HG03457 (cell line): Measurements from ENCODE around the gene LCE1B.

Experiments
- ATAC-seq: cut with Tn5 transposase; IDR thresholded peaks from one replicate; pipeline ENCODE4 v1.9.1; 2021; ENCODE audit warnings: moderate number of reproducible peaks; ENCODE audit not compliant: unreplicated experiment

LCE1B gene

GRCh38 chr1:152811671-152812070 lies at the start of gene LCE1B:
TSS of gene LCE1B (plus strand) at chr1:152811971. CDS start at chr1:152812447, 476 bp downstream.
- ATAC-seq: no peak

DNA sequence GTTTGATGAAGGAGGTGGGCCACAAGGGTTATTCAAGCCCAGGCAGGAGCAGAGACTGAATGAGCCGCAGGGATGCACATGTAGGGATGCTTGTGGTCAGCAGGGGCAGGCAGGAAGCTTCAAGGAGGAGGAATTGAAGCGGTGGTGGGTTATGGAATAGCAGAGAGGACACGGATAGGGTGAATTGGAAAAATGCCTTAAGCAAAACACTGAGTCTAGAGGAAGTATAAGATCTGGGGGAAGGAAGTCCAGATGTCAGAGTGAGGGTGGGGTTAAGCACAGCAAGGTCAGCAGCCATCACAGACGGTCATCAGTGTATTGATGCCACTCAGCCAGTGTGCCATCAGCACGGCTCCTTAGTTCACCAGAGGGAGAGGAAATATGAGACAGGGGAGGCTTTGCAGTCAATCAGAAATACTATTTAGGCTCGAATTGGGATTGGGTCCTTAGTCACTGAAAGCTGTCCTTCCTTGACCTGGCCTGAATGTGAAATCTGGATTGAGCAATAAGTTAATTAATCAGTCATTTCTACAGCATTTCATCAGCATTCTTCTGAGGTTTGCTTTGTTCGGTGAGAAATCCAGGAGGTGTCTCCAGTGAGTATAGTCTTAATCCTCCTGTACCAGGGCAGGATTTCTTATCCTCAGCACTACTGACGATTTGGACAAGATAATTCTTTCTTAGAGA lies 42.8 kb upstream of the LCE1B start:
- no peak for ATAC-seq

GRCh38 chr1:152770411-152770810 lies 41.4 kb upstream of the LCE1B start:
- no peak for ATAC-seq

DNA sequence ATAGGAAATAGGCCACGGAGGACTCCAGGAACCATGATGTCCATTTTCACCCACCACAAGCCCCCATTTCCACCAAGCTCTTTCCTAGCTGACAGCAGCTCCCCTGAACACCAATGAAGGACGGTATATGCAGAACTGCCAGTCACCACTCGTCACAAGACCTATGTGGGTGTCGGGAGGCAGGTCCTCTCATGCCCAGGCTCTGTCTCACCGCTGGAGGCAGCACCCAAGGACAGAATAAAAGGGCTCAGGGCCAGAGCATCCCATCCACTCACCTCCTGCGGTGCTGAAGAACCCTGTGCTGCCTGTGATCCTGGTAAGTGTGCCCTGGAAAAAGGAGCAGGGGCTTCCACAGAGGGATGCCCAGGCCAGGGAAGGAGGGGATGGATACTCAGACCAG lies 36.9 kb upstream of the LCE1B start, which contains the start of gene LCE1F:
Gene LCE1F (plus strand): TSS at position 266 of the 400 bp plus-strand sequence. CDS start 1,232 bp downstream, outside the sequence.
- ATAC-seq: no peak

GRCh38 chr1:152776361-152776760 lies 35.4 kb upstream of the LCE1B start:
- no peak for ATAC-seq

GRCh38 chr1:152777510-152778137 lies 34.1 kb upstream of the LCE1B start:
- no peak for ATAC-seq

- ATAC-seq: no peak
These were observed 28.7 kb upstream of the LCE1B start for GRCh38 chr1:152783095-152783494.

GRCh38 chr1:152786077-152786476 lies 25.7 kb upstream of the LCE1B start, which contains the start of gene LCE1E:
TSS of gene LCE1E (plus strand) at chr1:152786257. CDS start at chr1:152787300, 1,043 bp downstream.
- ATAC-seq: no peak

- no peak for ATAC-seq
These were observed 16.1 kb upstream of the LCE1B start for GRCh38 chr1:152795686-152796085.

DNA sequence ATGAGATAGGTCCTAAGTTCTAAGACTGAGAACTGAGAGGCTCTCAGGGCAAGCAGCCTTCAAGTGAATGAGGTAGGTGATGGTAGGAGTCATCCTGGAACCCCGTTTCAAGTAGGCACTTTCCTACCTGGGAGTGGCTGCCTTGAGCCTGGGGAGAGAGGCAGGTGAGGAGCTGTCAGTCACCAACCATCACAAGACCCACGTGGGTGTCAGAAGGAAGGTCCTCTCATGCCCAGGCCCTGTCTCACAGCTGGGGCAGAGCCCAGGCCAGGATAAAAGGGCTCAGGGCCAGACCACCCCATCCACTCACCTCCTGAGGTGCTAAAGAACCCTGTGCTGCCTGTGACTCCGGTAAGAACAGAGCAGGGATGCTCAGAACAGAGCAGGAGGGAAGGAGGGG lies 15.3 kb upstream of the LCE1B start, which contains the start of gene LCE1D:
Gene LCE1D (plus strand): TSS at position 301 of the 400 bp plus-strand sequence. CDS start 1,074 bp downstream, outside the sequence.
- ATAC-seq: no peak

- no peak for ATAC-seq
These were observed 10.4 kb upstream of the LCE1B start for GRCh38 chr1:152801333-152801732.

GRCh38 chr1:152806576-152806975 lies 5.2 kb upstream of the LCE1B start, which contains the start of gene LCE1C:
TSS of gene LCE1C (minus strand) at chr1:152806651. CDS start at chr1:152805478, 1,173 bp downstream.
- ATAC-seq: no peak

DNA sequence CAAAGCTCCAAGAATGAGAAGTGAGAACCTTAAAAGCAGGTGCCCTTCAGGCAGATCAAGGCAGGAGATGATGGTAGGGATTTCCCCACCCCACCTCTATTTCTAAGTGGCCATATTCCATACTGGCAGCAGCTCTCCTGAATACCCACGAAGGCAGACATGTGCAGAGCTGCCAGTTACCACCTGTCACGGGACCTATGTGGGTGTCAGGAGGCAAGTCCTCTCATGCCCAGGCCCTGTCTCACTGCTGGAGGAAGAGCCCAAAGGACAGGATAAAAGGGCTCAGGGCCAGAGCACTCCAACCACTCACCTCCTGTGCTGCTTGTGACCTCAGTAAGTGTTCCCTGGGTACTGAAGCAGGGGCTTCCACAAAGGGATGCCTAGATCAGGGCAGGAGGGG lies 721 bp upstream of the LCE1B start:
- no peak for ATAC-seq

- ATAC-seq: no peak
These were observed 5.5 kb downstream of the LCE1B start for GRCh38 chr1:152817309-152817708.

GRCh38 chr1:152823294-152823693 lies 11.5 kb downstream of the LCE1B start:
- no peak for ATAC-seq

DNA sequence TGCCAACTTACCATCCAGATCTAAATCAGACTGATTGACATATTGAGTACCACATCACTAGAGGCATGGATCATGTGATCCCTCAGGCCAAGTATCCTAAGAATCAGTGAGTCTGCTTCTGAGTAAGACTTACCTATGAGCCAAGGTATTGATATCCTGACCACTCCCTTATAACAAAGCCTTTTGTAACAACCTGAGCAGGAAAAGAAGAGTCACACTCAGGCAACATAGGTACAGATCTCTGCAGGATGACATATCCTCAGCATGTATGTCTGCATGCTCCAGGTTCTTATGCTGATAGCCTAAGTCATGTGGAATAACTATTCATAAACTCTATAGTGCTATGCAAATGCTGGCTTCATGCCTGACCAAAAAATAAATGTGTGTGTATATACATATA lies 13.2 kb downstream of the LCE1B start:
- ATAC-seq: no peak

GRCh38 chr1:152827173-152827572 lies 15.4 kb downstream of the LCE1B start, which contains the start of gene LCE1A:
TSS of gene LCE1A (plus strand) at chr1:152827473. CDS start at chr1:152827473, 0 bp downstream.
- ATAC-seq: no peak

DNA sequence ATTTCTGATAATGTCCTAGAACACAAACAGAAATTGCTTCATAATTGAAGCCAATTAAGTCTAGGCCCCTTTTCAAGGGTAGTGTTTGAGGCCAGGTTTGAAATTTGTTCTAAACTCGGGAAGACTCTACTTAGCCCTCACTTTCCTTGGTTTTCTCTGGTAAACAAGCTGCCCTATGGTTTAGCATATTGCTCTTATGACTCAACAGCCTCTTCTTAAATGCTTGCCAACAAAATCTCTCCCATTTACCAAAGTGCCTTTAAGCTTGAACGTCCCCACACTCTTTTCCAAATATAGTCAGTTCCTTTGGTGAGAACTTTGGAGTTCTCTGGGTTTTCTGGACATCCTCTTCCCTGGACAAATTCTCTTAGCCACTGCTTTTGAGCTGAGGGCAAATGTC lies 25.1 kb downstream of the LCE1B start:
- ATAC-seq: no peak

- ATAC-seq: no peak
These were observed 30.8 kb downstream of the LCE1B start, which contains the start of gene LCE6A for GRCh38 chr1:152842556-152842955. TSS of gene LCE6A (plus strand) at chr1:152842856. CDS start at chr1:152843521, 665 bp downstream.

DNA sequence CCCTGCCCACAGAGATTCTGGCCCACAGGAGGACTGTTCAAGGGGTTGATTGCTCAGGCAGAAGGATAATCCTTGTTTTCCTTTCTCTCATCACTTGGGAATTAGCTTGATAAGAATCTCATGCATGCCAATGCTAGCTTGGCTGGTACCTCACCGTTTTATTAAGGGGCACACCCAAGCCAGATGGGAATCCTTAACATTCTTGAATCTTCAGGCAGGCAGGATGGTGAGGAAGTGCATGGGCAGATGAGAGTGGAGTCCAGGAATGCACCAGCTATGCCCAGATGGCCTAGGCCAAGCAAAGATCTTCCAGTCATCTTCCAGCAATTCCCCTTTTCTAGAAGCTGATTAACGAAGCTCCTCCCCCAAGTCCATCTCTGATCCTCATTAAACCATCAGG lies 43.9 kb downstream of the LCE1B start:
- no peak for ATAC-seq

DNA sequence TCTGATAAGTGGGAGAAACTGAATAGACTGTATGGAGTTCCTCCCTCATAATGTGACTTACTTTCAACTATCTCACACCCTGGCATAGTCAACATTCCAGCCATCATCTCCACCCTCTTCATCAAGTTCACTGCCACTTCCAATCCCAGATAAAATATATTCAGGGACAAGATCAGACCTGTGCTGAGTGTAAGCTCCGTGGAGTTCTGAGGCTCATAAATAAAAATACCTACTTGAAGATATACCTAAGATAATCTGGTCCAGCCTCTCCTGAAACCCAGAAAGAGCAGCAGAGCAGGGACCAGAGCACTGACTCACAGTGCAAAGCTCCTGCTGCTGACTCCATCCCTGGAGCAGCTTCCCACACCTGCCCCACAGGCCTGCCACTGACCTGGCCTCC lies 46.3 kb downstream of the LCE1B start:
- no peak for ATAC-seq

DNA sequence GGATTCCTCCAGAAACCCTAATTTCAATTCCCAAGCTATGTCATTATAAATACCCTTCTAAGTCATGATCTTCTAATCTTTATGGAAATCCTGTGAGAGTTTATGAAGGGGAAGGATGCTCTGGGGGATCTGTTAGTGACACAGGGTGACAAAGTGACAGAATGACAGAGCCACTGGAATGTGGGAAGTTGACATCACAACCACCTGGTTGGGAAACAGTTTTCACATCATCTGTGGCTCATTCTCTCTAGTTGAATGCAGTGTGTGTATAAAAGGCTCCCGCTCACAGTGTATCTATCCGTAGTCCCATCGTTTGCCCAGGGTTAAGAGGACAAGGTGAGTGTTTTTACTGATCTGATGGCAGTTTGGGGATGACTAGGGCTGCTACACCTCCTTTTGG lies 47.9 kb downstream of the LCE1B start, which contains the start of gene LCE7A:
Gene LCE7A (plus strand): TSS at position 301 of the 400 bp plus-strand sequence. CDS start 702 bp downstream, outside the sequence.
- no peak for ATAC-seq
